CD4-positive, alpha-beta T cell treated with Interleukin-4 for 1 hour (primary cell): ENCODE data around the gene NCAN.
"Not testable (repeated sequence)": the region's sequence is repeated elsewhere in the genome, so short reads cannot be mapped to it uniquely, and the experiment has no call there.

Experiments used
- DNase-seq, 2 donors: peaks; one replicate each; pipeline ENCODE4 v3.0.0-alpha.2; 2020 to 2022

Gene NCAN

GRCh38 chr19:19211499-19212420 is at the start of gene NCAN:
NCAN (plus strand) TSS chr19:19211958; CDS start chr19:19216954, 4,996 bp downstream.
- DNase-seq: no peak

GRCh38 chr19:19162495-19162894 is 49.3 kb upstream of the NCAN start:
- DNase-seq: no peak

- DNase-seq: no peak
These were observed 46.4 kb upstream of the NCAN start for GRCh38 chr19:19165396-19165795.

GRCh38 chr19:19167612-19168011 is 44.1 kb upstream of the NCAN start:
- no peak for DNase-seq

- no peak for DNase-seq
These were observed 42.3 kb upstream of the NCAN start for GRCh38 chr19:19169236-19170052.

GRCh38 chr19:19170053-19170872 is 41.5 kb upstream of the NCAN start, which contains the start of gene MEF2B:
MEF2B (minus strand) TSS chr19:19170263; CDS start chr19:19150735, 19,528 bp downstream.
- peak; percentile 77 to 81 for DNase-seq

GRCh38 chr19:19170873-19171672 is 40.7 kb upstream of the NCAN start:
- no peak for DNase-seq

GRCh38 chr19:19171821-19172532 is 39.8 kb upstream of the NCAN start:
- no peak for DNase-seq

- DNase-seq: not testable (repeated sequence)
These were observed 38.5 kb upstream of the NCAN start for GRCh38 chr19:19173243-19173642.

- DNase-seq: no peak
These were observed 34.8 kb upstream of the NCAN start for GRCh38 chr19:19176950-19177349.

GRCh38 chr19:19179548-19180441 is 32.0 kb upstream of the NCAN start:
- DNase-seq: no peak

GRCh38 chr19:19181488-19181998 is 30.2 kb upstream of the NCAN start:
- DNase-seq: no peak

GRCh38 chr19:19185853-19186740 is 25.7 kb upstream of the NCAN start:
- DNase-seq: peak; percentile 56 to 72

- DNase-seq: no peak
These were observed 25.0 kb upstream of the NCAN start for GRCh38 chr19:19186742-19187141.

GRCh38 chr19:19191768-19192077 is 20.0 kb upstream of the NCAN start:
- no peak for DNase-seq

- peak; percentile 100 for DNase-seq
These were observed 19.5 kb upstream of the NCAN start, which contains the start of the genes BORCS8 and RFXANK for GRCh38 chr19:19192078-19192882. BORCS8 (minus strand) TSS chr19:19192152; CDS start chr19:19192117, 35 bp downstream. RFXANK (plus strand) TSS chr19:19192258; CDS start chr19:19193947, 1,689 bp downstream.

- no peak for DNase-seq
These were observed 18.8 kb upstream of the NCAN start for GRCh38 chr19:19192910-19193423.

- no peak for DNase-seq
These were observed 17.8 kb upstream of the NCAN start for GRCh38 chr19:19193926-19194325.
